Activated CD4-positive, alpha-beta T cell treated with anti-CD3 and anti-CD28 coated beads, Interleukin-2, amount 50 U/mL, for 16 hours (primary cell): ENCODE results near the gene ISY1.
A peak's percentile ranks its signal among the peaks of the same experiment; 100 is the strongest.
"Not testable (repeated sequence)": the region's sequence is repeated elsewhere in the genome, so short reads cannot be mapped to it uniquely, and the experiment has no call there.

Source experiments
- DNase-seq: peaks from one replicate; pipeline ENCODE4 v3.0.0-alpha.2; 2020

ISY1 gene

GRCh38 chr3:129166579-129167332 lies 5.9 kb upstream of the ISY1 start:
- DNase-seq, result no peak

DNA sequence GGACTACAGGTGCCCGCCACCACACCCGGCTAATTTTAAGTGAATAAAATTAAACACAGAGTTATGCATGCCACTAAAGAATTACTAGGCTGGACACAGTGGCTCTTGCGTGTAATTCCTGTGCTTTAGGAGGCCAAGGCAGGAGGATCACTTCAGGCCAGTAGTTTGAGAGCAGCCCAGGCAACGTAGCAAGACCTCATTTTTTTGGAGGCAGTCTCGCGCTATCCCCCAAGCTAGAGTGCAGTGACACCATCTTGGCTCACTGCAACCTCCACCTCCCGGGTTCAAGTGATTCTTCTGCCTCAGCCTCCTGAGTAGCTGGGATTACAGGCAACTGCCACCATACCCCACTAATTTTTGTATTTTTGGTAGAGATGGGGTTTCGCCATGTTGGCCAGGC lies 4.7 kb upstream of the ISY1 start:
- not testable (repeated sequence) for DNase-seq

GRCh38 chr3:129164500-129164899 lies 3.6 kb upstream of the ISY1 start:
- DNase-seq, result no peak

DNA sequence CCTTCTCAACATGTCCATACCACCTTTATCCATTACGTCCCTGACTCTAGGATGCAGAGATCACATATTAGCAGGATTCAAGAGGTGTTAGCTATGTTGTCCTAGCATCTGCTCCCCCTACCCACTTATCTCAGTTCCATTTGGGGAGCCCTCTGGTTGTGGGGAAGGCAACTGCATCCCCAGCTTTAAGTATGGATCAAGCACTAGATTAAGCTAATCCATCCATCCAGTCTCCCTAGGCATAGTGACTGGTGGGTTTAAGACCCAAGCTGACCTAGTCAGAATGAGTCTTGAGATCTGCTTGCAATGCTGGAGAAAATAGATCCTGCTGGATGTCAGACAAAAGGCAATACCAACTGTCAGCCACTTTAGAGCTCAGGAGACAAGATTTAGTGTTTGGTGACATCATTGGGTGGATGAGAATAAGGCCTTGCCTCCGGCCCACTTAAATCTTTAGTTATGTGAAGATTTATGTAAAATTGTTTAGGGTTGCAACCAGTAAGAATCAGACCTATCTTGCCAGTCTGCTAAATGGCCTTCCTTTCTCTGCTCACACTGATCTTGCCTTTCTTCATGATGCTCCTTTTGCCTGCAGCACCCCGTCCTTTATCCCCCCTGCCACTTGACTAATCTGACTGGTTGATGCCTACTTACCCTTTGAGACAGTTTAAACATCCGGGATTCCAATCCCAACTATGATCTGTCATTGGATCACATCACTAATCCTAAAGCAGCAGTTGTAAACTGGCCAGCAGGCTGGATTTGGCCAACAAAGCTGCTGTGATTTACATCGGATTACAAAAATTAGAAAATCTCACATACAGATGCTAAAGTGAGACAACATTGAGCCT lies 2.1 kb upstream of the ISY1 start:
- DNase-seq, result peak; percentile 36

DNA sequence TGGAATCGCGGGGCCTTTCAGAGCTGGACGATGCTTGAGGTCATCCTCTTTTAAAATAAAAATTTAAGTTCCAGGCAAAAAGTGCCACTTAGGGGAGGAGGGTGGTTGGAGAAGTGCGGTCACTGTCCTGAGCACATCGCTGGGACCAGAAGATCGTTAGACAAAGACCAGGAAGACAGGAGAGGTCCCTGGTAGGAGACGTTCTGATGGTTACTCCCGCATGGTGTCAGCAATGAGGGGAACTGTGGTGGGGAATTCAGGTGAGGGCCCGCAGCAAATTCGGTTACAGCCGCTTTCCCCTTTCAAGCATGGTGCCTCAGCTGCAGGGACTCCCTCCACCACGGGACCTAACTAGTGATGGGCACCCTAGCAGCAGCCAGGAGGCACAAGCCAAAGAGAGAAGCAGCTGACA lies 1.0 kb upstream of the ISY1 start:
- peak; percentile 36 for DNase-seq

GRCh38 chr3:129144786-129145185 lies 16.1 kb downstream of the ISY1 start:
- DNase-seq, result no peak

GRCh38 chr3:129141011-129141410 lies 19.9 kb downstream of the ISY1 start:
- DNase-seq, result not testable (repeated sequence)

DNA sequence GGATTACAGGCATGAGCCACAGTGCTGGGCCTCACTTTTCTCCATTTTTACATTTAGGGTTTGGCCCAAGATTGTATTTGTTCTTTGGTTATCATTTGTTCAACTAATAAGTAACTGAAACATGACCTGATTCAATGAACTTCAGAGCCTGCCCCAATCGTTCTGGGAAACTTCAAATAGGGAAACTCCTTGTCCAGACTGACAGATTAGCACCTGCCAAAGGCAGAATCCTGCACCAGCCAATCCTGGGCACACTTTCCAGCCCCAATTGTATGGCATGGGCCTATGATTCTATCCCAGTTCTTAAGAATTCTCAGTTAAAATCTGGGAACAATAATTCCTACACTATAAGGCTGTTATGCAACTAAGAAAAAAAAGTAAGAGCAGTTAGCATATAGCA lies 21.0 kb downstream of the ISY1 start:
- no peak for DNase-seq

DNA sequence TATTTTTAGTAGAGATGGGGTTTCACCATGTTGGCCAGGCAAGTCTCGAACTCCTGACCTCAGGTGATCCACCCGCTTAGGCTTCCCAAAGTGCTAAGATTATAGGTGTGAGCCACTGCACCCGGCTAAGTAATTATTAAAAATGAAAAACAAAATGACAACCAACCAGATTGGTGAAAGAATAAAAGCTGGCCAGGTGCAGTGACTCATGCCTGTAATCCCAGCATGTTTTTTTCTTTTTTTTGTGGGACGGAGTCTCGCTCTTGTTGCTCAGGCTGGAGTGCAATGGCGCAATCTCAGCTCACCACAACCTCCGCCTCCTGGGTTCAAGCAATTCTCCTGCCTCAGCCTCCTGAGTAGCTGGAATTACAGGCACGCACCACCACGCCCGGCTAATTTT lies 24.6 kb downstream of the ISY1 start:
- DNase-seq, result not testable (repeated sequence)

- no peak for DNase-seq
Observed at GRCh38 chr3:129132097-129132866, 28.6 kb downstream of the ISY1 start.

DNA sequence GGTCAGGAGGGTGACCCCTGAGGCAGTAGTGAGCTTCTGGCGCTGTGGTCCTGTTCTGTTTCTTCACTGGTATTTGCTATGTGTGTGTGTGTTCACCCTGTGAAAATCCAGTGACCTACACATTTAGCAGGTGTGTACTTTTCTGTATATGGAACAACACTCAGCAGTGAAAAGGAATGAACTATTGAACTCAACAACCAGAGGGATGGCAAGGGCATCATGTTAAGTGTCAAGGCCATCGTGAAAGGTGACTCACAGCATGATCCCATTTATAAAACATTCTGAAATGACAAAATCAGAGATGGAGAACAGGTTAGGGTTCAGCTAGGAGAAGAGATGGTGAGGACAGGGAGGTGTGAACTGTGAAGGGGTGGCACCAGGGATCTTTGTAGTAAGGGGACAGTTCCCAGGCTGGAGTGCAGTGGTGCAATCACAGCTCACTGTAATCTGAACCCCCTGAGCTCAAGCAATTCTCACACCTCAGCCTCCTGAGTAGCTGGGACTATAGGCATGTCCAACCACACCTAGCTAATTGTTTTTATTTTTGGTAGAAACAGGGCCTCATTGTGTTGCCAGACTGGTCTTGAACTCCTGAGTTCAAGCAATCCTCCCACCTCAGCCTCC lies 29.3 kb downstream of the ISY1 start:
- no peak for DNase-seq

DNA sequence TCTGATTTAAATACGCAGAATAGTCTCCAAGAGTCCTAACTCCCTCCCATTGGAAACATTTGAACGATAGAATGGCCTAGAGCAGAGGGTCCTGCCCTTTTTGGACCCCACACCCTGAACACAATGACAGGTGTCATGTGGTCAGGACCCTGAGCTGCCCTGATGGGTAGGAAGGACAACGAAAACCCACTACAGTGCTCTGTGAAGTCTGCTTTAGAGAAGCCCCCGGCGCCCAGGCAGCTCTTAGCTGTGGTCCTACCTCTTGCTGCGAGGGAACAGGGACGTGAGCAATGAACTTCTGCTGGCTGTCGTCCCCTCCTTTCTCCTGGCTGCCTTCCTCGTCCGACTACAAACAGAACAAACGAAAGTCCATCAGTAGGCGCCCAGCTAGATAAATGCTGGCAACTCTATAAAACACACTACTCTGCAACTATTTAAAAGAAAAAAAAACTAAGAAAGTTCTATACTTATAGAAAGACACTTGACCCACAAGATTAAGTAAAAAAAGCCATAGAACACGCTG lies 30.5 kb downstream of the ISY1 start:
- no peak for DNase-seq

- no peak for DNase-seq
Observed at GRCh38 chr3:129128357-129129155, 32.3 kb downstream of the ISY1 start.

DNA sequence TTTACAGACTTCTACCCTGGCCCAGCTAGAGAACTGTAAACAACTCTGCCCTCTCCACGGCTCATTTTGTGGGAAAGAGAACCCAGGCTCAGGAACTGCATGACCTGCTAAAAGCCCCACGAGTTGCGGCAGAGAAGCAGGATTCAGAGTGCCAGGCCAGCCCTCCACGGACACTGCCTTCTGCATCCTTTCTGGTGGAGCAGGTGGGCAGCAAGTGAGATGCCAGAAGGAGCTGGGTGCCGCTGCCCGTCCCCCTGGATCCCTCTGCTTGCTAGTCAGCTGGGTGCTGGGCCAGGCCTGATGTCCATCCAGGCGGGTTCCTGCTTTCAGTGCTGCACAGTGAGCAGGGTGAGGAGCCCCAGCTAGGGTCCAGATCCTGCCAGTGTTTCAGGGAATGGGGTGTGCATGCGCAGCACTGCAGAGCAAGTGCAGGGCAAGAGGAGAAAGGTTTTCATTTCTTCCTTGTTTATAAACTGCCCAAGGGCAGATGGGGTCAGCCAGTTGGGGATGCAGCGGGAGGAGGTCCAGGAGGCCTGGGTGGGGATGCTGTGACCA lies 34.1 kb downstream of the ISY1 start:
- DNase-seq, result no peak

GRCh38 chr3:129123314-129124060 lies 37.4 kb downstream of the ISY1 start:
- DNase-seq, result no peak

DNA sequence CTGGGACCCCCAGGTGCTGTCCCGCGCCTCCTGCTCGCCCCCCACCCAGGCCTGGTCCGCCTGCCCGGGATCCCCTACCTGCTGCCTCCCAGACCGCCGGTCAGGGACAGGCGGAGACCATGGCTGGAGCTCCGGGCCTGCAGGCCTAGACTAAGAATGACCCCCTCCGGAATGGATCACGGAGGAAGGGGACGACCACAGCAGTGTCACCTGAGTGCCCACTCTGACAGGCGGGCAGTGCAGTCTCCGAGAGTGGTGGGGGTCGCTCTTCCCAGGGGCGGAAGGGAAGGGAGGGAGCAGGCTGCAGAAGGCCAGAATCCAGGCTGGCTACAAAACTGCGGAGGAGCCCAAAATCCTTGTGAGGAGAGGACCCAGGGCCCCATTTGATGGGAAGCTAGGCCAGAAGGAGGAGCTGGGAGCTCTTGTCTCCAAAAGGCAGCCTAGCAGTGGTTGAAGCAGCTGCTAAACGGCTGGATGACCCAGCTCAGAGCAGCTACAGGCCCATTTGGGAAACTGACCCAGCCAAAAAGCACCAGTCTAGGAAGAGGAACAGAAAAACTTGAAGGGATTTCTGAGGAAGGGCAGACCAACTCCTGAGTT lies 38.4 kb downstream of the ISY1 start:
- DNase-seq, result no peak

DNA sequence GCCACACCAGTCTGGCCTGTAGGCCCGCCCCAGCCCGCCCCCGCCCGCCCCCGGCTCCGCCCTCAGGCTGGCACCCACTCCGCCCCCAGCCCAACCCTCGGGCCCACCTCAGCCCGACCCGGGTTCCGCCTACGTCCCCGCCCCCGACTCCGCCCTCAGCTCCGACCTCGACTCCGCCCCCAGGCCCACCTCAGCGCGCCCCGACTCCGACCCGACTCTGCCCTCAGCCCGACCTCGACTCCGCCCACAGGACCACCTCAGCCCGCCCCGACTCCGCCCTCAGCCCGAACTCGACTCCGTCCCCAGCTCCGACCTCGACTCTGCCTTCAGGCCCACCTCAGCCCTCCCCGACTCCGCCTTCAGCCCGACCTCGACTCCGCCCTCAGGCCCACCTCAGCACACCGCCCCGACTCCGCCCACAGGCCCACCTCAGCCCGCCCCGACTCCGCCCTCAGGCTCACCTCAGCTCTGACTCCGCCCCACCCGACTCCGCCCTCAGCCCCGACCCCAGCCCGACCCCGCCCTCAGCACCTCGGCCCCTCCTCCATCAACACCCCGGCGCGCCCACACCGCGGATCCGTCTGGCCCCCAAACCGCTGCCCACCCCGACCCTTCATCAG lies 39.0 kb downstream of the ISY1 start, which contains the start of gene RAB43:
TSS of gene RAB43 (minus strand) at position 13 of the 620 bp plus-strand sequence. CDS start 315 bp downstream, outside the sequence.
- DNase-seq, result peak; percentile 91

GRCh38 chr3:129121016-129121791 lies 39.7 kb downstream of the ISY1 start:
- no peak for DNase-seq
